ENCODE results near the gene IGIP. TPM values are rescaled to one million over a fixed set of nuclear protein-coding genes. Genes with fewer than 3 reads are reported as not detected.

The IGIP gene
- total RNA-seq, 1 experiment from 2014 or later = 2.5 TPM

DNA sequence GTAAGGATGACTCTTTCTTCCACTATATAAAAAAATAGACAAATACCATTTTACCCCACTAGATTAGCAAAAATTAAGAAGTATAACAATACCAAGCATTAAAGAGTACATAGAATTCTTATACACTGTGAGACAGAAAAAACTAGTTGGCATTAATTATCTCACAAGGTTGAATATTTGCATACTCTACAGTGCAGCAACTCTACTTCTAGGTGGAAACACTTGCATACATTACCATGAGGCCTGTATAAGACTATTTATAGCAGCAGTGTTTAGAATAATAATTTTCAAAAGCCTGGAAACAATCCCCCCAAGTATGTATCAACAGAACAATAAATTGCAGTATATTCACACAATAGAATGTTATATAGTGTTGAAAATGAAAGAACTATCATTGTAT, 30.8 kb upstream of the IGIP start:
- Histone ChIP-seq H3K27me3 (replicated peaks; ENCODE audit: insufficient read depth, low read depth, low read length, poor library complexity) (peaks cover 4% of the 10 kb centered on the region), H3K27ac (ENCODE audit: low read depth, low read length, poor library complexity, severe bottlenecking) (no peak overlapping the region), H3K4me3 (ENCODE audit: low read depth, low read length, poor library complexity, severe bottlenecking) (no peak overlapping the region), H3K4me1 (ENCODE audit: insufficient read depth, low read length, poor library complexity, severe bottlenecking) (no peaks in the 10 kb centered on the region), H3K9me3 (ENCODE audit: low read depth, low read length, poor library complexity, severe bottlenecking) (peaks cover 8% of the 10 kb centered on the region), H3K36me3 (ENCODE audit: insufficient read depth, low read length, poor library complexity, severe bottlenecking) (no peaks in the 10 kb centered on the region)
- POLR2A ChIA-PET (ENCODE audit: low non-redundant PET) = no interaction called here
- no TSS peak for BruUV-seq (replicated peaks)
- CTCF ChIA-PET = no interaction called here
- intact Hi-C loops (cut with micrococcal nuclease; ENCODE audit: unreplicated experiment) = no loop called here
- no peak for DNase-seq (ENCODE audit: low spot score)
- TF ChIP-seq, protein P1, sequence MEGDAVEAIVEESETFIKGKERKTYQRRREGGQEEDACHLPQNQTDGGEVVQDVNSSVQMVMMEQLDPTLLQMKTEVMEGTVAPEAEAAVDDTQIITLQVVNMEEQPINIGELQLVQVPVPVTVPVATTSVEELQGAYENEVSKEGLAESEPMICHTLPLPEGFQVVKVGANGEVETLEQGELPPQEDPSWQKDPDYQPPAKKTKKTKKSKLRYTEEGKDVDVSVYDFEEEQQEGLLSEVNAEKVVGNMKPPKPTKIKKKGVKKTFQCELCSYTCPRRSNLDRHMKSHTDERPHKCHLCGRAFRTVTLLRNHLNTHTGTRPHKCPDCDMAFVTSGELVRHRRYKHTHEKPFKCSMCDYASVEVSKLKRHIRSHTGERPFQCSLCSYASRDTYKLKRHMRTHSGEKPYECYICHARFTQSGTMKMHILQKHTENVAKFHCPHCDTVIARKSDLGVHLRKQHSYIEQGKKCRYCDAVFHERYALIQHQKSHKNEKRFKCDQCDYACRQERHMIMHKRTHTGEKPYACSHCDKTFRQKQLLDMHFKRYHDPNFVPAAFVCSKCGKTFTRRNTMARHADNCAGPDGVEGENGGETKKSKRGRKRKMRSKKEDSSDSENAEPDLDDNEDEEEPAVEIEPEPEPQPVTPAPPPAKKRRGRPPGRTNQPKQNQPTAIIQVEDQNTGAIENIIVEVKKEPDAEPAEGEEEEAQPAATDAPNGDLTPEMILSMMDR (conservative IDR thresholded peaks at IDR 0.05; ENCODE audit: low read depth, low read length) = no peak
- TF ChIP-seq EZH2 (IDR thresholded peaks at IDR 0.05; ENCODE audit: borderline replicate concordance, low read depth, low read length, poor library complexity, severe bottlenecking) = no peak

DNA sequence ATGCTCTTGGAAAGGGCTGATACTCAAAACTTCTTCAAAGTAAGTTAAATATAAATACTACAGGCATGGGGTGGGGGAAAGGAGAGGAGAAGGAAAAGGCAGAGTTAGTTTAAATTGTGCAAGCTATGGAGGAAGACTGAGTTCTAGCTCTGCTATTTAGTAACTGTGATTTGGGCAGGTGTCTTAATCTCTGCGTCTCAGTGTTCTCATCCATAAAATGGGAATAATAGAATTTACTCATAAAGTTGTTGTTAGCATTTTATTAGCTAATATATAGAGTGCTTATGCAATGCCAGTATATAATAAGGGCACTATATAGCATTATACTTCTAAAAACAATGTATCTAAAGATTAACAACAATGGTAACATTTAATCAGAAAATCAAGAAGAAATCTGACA, 24.6 kb upstream of the IGIP start:
- no peaks in the 10 kb centered on the region for H3K27me3 ChIP-seq (replicated peaks; ENCODE audit: insufficient read depth, low read depth, low read length, poor library complexity)

DNA sequence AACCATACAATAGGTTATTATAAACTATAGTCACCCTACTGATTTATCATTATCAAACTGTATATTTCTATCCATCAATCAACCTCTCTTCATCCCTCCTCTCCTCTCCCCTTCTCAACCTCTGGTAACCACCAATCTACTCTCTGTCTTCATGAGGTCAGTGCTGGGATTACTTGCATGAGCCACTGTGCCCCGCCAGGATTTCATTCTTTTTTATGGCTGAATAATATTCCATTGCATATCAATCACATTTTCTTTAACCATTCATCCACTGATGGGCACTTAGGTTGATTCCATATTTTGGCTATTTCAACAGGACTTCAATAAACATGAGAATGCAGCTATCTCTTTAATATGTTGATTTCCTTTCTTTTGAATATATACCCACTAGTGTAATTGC, 22.6 kb upstream of the IGIP start:
- CTCF ChIA-PET = no interaction called here
- intact Hi-C loops (cut with micrococcal nuclease; ENCODE audit: unreplicated experiment) = no loop called here
- DNase-seq (ENCODE audit: low spot score) = no peak
- Histone ChIP-seq H3K4me1 (ENCODE audit: insufficient read depth, low read length, poor library complexity, severe bottlenecking) (peaks cover 17% of the 10 kb centered on the region), H3K9me3 (ENCODE audit: low read depth, low read length, poor library complexity, severe bottlenecking) (no peaks in the 10 kb centered on the region), H3K27me3 (replicated peaks; ENCODE audit: insufficient read depth, low read depth, low read length, poor library complexity) (no peaks in the 10 kb centered on the region), H3K36me3 (ENCODE audit: insufficient read depth, low read length, poor library complexity, severe bottlenecking) (no peaks in the 10 kb centered on the region), H3K27ac (ENCODE audit: low read depth, low read length, poor library complexity, severe bottlenecking) (no peak overlapping the region), H3K4me3 (ENCODE audit: low read depth, low read length, poor library complexity, severe bottlenecking) (no peak overlapping the region)
- POLR2A ChIA-PET (ENCODE audit: low non-redundant PET) = no interaction called here
- no TSS peak for BruUV-seq (replicated peaks)
- TF ChIP-seq, protein P1 (conservative IDR thresholded peaks at IDR 0.05; ENCODE audit: low read depth, low read length) = no peak
- TF ChIP-seq EZH2 (IDR thresholded peaks at IDR 0.05; ENCODE audit: borderline replicate concordance, low read depth, low read length, poor library complexity, severe bottlenecking) = no peak

More for the DNA sequence above, 24.6 kb upstream of the IGIP start:
- Histone ChIP-seq H3K4me3 (ENCODE audit: low read depth, low read length, poor library complexity, severe bottlenecking) (no peak overlapping the region), H3K4me1 (ENCODE audit: insufficient read depth, low read length, poor library complexity, severe bottlenecking) (peaks cover 4% of the 10 kb centered on the region), H3K9me3 (ENCODE audit: low read depth, low read length, poor library complexity, severe bottlenecking) (no peaks in the 10 kb centered on the region), H3K36me3 (ENCODE audit: insufficient read depth, low read length, poor library complexity, severe bottlenecking) (no peaks in the 10 kb centered on the region), H3K27ac (ENCODE audit: low read depth, low read length, poor library complexity, severe bottlenecking) (no peak overlapping the region)
- ChIA-PET POLR2A (ENCODE audit: low non-redundant PET) (no interaction called here), CTCF (no interaction called here)
- TF ChIP-seq EZH2 (IDR thresholded peaks at IDR 0.05; ENCODE audit: borderline replicate concordance, low read depth, low read length, poor library complexity, severe bottlenecking) = no peak
- TF ChIP-seq, protein P1 (conservative IDR thresholded peaks at IDR 0.05; ENCODE audit: low read depth, low read length) = no peak
- intact Hi-C loops (cut with micrococcal nuclease; ENCODE audit: unreplicated experiment) = no loop called here
- BruUV-seq (replicated peaks) = no TSS peak
- DNase-seq (ENCODE audit: low spot score) = no peak
